ENCODE results near the gene LRRC8C.

The LRRC8C gene

DNA sequence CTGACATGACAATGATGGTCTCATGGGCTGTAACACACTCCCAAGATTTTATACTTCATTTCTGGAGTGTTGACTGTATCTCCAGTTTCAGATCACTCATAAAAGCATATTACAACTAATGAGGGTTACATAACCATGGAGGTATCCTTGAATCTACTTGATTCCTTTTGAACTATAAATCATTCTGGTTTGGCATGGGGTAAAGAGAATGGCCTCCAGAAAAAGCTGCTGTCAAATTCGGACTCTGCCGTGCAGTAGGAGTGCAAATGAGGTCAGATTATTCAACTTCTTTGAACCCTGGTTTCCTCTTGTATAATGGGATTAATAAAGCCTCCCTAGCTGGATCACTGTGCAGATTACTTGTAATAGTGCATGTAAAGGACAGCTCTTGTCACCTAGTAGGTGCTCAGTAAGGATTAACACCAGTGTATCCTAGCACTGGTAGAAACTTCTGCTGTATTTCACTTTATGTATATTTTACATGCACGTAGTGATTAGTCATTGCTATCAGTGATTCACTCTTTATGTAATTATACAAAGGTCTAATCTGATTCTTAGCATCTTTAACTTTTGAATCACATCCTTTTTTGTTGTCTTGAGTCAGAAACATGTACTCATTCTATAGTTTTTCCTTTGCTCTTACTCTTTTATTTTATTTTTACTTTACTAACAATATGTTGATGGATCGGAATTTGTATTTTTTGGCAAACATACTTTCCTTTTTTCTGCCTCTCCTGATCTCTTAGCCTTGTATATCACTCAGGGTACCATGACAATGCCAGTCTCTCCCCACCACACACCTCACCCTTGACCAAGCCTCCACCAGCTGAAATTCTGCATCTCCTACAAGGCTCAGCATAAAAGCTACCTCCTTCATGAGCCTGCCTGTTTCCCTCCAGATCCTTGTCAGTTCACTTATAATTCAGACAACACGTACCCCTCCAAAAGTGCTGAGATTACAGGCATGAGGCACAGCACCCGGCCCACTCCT, 3.2 kb downstream of the LRRC8C start:
- DNase-seq (ENCODE audit: low read depth), result peak; percentile 37
- TF ChIP-seq, protein P1, sequence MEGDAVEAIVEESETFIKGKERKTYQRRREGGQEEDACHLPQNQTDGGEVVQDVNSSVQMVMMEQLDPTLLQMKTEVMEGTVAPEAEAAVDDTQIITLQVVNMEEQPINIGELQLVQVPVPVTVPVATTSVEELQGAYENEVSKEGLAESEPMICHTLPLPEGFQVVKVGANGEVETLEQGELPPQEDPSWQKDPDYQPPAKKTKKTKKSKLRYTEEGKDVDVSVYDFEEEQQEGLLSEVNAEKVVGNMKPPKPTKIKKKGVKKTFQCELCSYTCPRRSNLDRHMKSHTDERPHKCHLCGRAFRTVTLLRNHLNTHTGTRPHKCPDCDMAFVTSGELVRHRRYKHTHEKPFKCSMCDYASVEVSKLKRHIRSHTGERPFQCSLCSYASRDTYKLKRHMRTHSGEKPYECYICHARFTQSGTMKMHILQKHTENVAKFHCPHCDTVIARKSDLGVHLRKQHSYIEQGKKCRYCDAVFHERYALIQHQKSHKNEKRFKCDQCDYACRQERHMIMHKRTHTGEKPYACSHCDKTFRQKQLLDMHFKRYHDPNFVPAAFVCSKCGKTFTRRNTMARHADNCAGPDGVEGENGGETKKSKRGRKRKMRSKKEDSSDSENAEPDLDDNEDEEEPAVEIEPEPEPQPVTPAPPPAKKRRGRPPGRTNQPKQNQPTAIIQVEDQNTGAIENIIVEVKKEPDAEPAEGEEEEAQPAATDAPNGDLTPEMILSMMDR (conservative IDR thresholded peaks at IDR 0.05; ENCODE audit: low read length), result no peak
- H3K4me3 ChIP-seq (ENCODE audit: low read length), result no peak overlapping the region

DNA sequence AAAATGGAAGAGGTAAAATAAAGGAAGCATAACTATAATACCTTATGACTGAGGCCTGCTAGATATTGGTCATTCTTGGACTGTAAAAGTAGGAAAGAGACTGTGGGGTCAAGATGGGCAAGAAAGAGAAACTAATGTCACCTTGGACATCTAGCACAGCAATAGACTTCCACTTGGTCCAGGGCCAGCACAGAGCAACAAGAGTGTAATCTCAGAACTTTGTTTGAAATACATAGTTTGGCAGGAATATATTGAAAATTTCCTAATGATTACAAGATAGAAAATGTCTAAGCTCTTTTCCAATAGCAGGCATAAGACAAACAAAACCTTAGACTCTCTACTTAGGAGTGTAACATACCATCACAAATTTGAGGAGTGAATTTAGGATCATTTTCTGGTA, 4.6 kb downstream of the LRRC8C start:
- TF ChIP-seq, protein P1 (conservative IDR thresholded peaks at IDR 0.05; ENCODE audit: low read length), result no peak

DNA sequence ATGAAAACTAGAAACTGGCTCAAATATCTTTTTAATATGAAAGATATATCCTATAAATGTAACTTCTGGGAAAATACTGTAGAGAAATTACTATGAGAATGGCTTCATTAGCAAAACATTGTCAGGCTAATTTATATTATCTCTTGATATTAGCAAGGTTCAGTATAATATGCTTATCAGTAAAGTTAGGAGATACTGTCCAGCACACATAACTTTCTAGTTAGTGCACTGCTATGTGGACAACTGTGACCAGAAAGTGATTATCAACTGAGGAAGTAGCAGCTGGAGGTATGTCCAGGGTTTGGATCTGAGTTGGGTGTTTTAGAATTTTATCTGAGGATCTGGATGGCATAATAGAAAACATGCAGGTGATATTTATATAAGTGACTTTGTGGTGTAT, 7.5 kb downstream of the LRRC8C start:
- TF ChIP-seq, protein P1 (conservative IDR thresholded peaks at IDR 0.05; ENCODE audit: low read length), result no peak
- no peak overlapping the region for H3K4me3 ChIP-seq (ENCODE audit: low read length)
- no peak for DNase-seq (ENCODE audit: low read depth)

More for the DNA sequence above, 4.6 kb downstream of the LRRC8C start:
- H3K4me3 ChIP-seq (ENCODE audit: low read length), result no peak overlapping the region
- DNase-seq (ENCODE audit: low read depth), result peak; percentile 28

DNA sequence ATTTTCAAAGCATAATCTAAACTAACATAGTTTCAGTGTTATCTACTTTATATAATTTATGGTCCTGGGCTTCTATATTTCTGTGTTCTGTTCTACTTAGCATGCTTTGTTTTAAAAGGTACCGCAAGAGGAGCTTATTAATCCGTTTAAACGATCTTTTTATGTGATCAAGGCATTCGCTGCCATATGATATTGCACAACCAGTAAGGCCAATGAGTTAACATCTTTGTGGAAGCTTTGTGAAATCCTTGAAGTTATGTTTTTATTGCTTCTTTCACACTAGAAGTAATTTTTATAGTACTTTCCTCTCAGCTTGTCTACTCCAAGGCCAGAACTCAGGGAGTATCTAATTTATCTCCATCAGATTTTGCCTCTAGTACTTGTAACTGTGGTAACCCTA, 8.9 kb downstream of the LRRC8C start:
- TF ChIP-seq, protein P1 (conservative IDR thresholded peaks at IDR 0.05; ENCODE audit: low read length), result no peak
- no peak overlapping the region for H3K4me3 ChIP-seq (ENCODE audit: low read length)
- DNase-seq (ENCODE audit: low read depth), result peak; percentile 15

DNA sequence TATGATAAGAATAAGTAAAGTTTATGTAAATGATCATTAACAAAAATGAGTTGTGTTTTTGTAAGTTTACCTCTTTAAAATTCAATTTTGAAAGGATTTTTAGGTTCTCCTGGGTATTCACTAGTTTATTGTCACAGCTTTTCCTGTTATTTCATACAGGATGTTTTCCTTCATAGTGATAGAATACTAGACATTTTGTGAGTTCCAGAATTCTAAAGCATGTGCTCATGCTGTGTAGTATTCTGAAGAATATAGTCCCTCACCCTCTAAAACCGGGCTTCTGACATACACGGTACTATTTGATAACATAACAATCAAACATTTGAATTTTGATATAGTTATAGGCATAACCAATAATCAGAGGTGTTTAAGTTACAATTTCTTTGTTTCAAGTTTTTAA, 10.7 kb downstream of the LRRC8C start:
- H3K4me3 ChIP-seq (ENCODE audit: low read length), result no peak overlapping the region
- DNase-seq (ENCODE audit: low read depth), result no peak
- TF ChIP-seq, protein P1 (conservative IDR thresholded peaks at IDR 0.05; ENCODE audit: low read length), result no peak

DNA sequence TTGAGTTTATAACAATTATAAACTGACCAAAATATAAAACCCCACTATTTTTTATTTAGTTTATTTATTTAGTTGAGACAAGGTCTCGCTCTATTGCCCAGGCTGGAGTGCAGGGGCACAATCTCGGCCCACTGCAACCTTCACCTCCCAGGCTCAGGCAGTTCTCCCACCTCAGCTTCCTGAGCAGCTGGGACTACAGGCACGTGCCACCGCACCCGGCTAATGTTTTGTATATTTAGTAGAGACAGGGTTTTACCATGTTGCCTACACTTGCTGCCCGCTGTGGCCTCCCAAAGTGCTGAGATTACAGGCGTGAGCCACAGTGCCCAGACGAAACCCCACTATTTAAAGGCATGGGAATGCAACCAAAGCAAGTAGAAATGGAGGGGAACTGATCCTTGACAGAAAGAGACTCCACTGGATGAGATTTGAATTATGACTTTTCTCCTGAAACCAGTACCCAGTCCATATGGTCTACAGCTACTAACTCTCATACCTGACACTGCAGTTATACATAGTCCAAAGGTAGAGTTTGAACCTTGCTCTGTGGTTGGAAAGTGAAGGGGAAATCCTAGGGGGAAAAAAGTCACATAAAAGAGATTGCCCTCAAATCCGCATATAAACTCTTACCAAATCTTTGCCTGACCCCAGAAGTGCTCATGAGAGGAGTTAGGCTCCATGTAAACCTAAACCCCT, 11.3 kb downstream of the LRRC8C start:
- DNase-seq (ENCODE audit: low read depth), result no peak
- TF ChIP-seq, protein P1 (conservative IDR thresholded peaks at IDR 0.05; ENCODE audit: low read length), result no peak
- no peak overlapping the region for H3K4me3 ChIP-seq (ENCODE audit: low read length)
